ENCODE results near the gene BCDIN3D. TPM values are rescaled to one million over a fixed set of nuclear protein-coding genes. Genes with fewer than 3 reads are reported as not detected.

The BCDIN3D gene
- total and polyA plus RNA-seq, 2 of the 8 experiments (the other 6 are each of a cell fraction or from before 2014, with no cell fraction given): 1.6 to 2.4 TPM

DNA sequence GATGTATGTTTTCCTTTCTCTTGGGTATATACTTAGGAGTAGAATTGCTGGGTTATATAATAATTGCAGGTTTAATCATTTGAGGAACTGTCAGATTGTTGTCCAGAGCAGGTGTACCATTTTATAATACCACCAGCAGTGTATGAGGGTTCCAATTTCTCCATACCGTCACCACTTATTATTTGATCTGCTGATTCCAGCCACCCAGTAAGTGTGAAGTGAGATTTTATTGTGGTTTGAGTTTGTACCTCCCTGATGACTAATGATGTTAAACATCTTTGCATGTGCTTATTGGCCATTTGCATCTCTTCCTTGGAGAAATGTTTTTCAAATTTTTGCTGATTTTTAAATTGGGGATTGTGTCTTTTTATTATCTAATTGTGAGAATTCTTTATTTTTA, 29.8 kb downstream of the BCDIN3D start:
- ChIA-PET CTCF (ENCODE audit: partially characterized antibody) (interaction anchor here (0.6 to 1.0 kb wide), 2 partner anchors 34 to 178 kb away, joined by 3 to 4 read pairs; no protein-coding TSS in a partner anchor), POLR2A (ENCODE audit: partially characterized antibody) (no interaction called here)
- TF ChIP-seq YY1 (IDR thresholded peaks at IDR 0.05; ENCODE audit: low read depth, low read length) (no peak), KDM4A (IDR thresholded peaks at IDR 0.05; ENCODE audit: low read depth, low read length, severe bottlenecking) (no peak), CTBP2 (IDR thresholded peaks at IDR 0.05; ENCODE audit: borderline replicate concordance, insufficient read depth, insufficient read length, low read length) (no peak), CBX5 (IDR thresholded peaks at IDR 0.05; ENCODE audit: low read depth, low read length) (no peak)
- TF ChIP-seq, protein P1, sequence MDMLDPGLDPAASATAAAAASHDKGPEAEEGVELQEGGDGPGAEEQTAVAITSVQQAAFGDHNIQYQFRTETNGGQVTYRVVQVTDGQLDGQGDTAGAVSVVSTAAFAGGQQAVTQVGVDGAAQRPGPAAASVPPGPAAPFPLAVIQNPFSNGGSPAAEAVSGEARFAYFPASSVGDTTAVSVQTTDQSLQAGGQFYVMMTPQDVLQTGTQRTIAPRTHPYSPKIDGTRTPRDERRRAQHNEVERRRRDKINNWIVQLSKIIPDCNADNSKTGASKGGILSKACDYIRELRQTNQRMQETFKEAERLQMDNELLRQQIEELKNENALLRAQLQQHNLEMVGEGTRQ (IDR thresholded peaks at IDR 0.05; ENCODE audit: low read length): no peak
- Histone ChIP-seq H2BK15ac (ENCODE audit: low read length) (no peak overlapping the region), H2BK12ac (ENCODE audit: low read depth, low read length) (no peak overlapping the region), H3K27me3 (replicated peaks in 1 of 4; ENCODE audit: control insufficient read depth in 3 of 4, extremely low read depth in 1 of 4, insufficient read depth in 3 of 4, low read length in 3 of 4) (no peaks in the 10 kb centered on the region), H3K4ac (replicated peaks; ENCODE audit: insufficient read length, low read depth, low read length) (no peak overlapping the region), H3K23me2 (ENCODE audit: low read depth, low read length) (no peaks in the 10 kb centered on the region), H2AK5ac (ENCODE audit: low read depth, low read length) (no peak overlapping the region), H4K20me1 (replicated peaks in 1 of 2; ENCODE audit: control insufficient read depth in 1 of 2, insufficient read depth in 2 of 2, low read length in 2 of 2) (peaks cover 0 to 1% of the 10 kb centered on the region in 2 experiments), H3K79me1 (ENCODE audit: low read depth, low read length) (peaks cover 7% of the 10 kb centered on the region), H3K56ac (replicated peaks; ENCODE audit: insufficient read length, low read depth, low read length) (no peak overlapping the region), H3K18ac (ENCODE audit: extremely low read depth, low read length) (no peak overlapping the region), H3K4me1 (replicated peaks in 1 of 4; ENCODE audit: control insufficient read depth in 3 of 4, insufficient read depth in 4 of 4, low read length in 3 of 4) (peaks cover 16 to 34% (median 21%) of the 10 kb centered on the region in 4 experiments), H3K36me3 (ENCODE audit: control insufficient read depth in 2 of 4, insufficient read depth in 4 of 4, low read length in 3 of 4) (peaks cover 0 to 2% (median 0%) of the 10 kb centered on the region in 4 experiments; a peak in 1 of 8 replicates), H3K23ac (ENCODE audit: insufficient read length) (no peak overlapping the region), H4K5ac (ENCODE audit: insufficient read length, low read depth, low read length) (no peak overlapping the region), H2BK20ac (ENCODE audit: low read length) (no peak overlapping the region), H2BK5ac (ENCODE audit: low read depth, low read length) (no peak overlapping the region), H3K4me2 (ENCODE audit: insufficient read depth in 1 of 2, low read depth in 2 of 2, low read length in 2 of 2) (no peak overlapping the region), H4K91ac (replicated peaks; ENCODE audit: insufficient read length, low read length) (no peak overlapping the region), H4K8ac (ENCODE audit: extremely low read depth, insufficient read depth, low read length) (no peak overlapping the region), H2AFZ (ENCODE audit: low read length) (no peak overlapping the region), H2BK120ac (replicated peaks; ENCODE audit: low read depth, low read length) (no peak overlapping the region), H3K9me3 (ENCODE audit: insufficient read depth in 2 of 2, low read depth in 1 of 2, low read length in 1 of 2) (no peaks in the 10 kb centered on the region), H3K4me3 (ENCODE audit: extremely low read depth in 1 of 4, insufficient read depth in 2 of 4, low read depth in 3 of 4, low read length in 4 of 4) (no peak overlapping the region), H3K27ac (ENCODE audit: low read depth, low read length) (no peak overlapping the region), H3K79me2 (ENCODE audit: control insufficient read depth in 1 of 2, insufficient read depth in 2 of 2, low read length in 2 of 2) (peaks cover 0 to 6% of the 10 kb centered on the region in 2 experiments; a peak in 1 of 4 replicates), H3K14ac (ENCODE audit: insufficient read length) (no peak overlapping the region), H3K9ac (replicated peaks in 1 of 4; ENCODE audit: extremely low read depth in 1 of 4, low read depth in 3 of 4, low read length in 3 of 4) (no peak overlapping the region)
- no peak for FAIRE-seq
- DNase-seq (ENCODE audit: low read depth in 1 of 2, low spot score in 2 of 2): no peak
- WGBS, 2 experiments (ENCODE audit: extremely low coverage in 1 of 2, insufficient coverage in 1 of 2, insufficient read length in 1 of 2, insufficient replicate concordance in 2 of 2, low coverage in 1 of 2, low lambda C conversion rate in 2 of 2, missing lambda C conversion rate in 1 of 2): 95% methylated on average over 1 of the region's 1 CpG; no CpG with 5 or more reads in 1 of the 2 experiments

Measured in H1 (cell line).